ENCODE data around the gene NPHS1.

DNA sequence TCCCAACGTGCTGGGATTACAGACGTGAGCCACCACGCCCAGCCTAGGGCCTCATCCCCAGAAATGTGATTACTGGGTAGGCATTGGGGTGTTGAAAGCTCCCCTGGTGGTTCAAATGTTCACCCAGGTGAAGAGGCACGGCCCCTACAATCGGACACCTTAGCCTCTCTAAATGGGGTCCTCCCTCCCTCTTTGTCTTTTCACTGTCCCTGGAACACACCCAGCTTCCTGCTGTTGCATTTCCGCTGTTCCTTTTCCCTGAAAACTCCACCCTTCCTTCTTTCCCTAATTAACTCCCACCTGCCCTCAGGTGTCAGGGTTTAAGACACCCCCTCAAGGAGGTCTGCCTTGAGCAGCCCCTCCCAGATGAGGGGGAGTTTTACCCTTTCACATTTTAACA is 36.0 kb downstream of the NPHS1 start:
- TF ChIP-seq, protein P1, sequence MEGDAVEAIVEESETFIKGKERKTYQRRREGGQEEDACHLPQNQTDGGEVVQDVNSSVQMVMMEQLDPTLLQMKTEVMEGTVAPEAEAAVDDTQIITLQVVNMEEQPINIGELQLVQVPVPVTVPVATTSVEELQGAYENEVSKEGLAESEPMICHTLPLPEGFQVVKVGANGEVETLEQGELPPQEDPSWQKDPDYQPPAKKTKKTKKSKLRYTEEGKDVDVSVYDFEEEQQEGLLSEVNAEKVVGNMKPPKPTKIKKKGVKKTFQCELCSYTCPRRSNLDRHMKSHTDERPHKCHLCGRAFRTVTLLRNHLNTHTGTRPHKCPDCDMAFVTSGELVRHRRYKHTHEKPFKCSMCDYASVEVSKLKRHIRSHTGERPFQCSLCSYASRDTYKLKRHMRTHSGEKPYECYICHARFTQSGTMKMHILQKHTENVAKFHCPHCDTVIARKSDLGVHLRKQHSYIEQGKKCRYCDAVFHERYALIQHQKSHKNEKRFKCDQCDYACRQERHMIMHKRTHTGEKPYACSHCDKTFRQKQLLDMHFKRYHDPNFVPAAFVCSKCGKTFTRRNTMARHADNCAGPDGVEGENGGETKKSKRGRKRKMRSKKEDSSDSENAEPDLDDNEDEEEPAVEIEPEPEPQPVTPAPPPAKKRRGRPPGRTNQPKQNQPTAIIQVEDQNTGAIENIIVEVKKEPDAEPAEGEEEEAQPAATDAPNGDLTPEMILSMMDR (IDR thresholded peaks at IDR 0.05) = no peak
- no peak for TF ChIP-seq POLR2AphosphoS5 (IDR thresholded peaks at IDR 0.05; ENCODE audit: low read depth, low read length)
